Left lung (tissue), 10 donors: ENCODE data around the gene TMIGD3. TPM values are rescaled to one million over a fixed set of nuclear protein-coding genes. Genes with fewer than 3 reads are reported as not detected.

Experiments
- ATAC-seq: fragments of 200-7000 bp; cut with Tn5 transposase; one replicate; pipeline ENCODE4 v1.9.1; 2020; ENCODE audit warnings: moderate library complexity
- DNase-seq, 4 donors: peaks; one replicate each; pipeline ENCODE4 v3.0.0-alpha.2; 2013 to 2020
- H3K27ac ChIP-seq, 2 donors: fragments of 200-600 bp; sonication (generic) in 1 of 2; one replicate each; pipeline versions ENCODE4 v1.5.0 to v1.8.0; 2020 to 2021
- H3K27me3 ChIP-seq, 2 donors: fragments of 200-600 bp; sonication (generic) in 1 of 2; one replicate each; pipeline versions ENCODE4 v1.5.0 to v1.8.0; 2020 to 2021
- H3K36me3 ChIP-seq, 2 donors: fragments of 200-600 bp; sonication (generic) in 1 of 2; one replicate each; pipeline versions ENCODE4 v1.5.0 to v1.8.0; 2020 to 2021
- H3K4me1 ChIP-seq, 2 donors: fragments of 200-600 bp; one replicate each; pipeline ENCODE4 v1.8.0; 2021
- H3K4me3 ChIP-seq, 2 donors: fragments of 200-600 bp; sonication (generic) in 1 of 2; one replicate each; pipeline versions ENCODE4 v1.5.0 to v1.8.0; 2020 to 2021; ENCODE audit warnings: mild to moderate bottlenecking in 1 of 2
- H3K9me3 ChIP-seq, 2 donors: fragments of 200-600 bp; sonication (generic) in 1 of 2; one replicate each; pipeline versions ENCODE4 v1.5.0 to v1.8.0; 2020 to 2021
- intact Hi-C, 2 donors: fragments of 100-400 bp; cut with DNase I; formaldehyde crosslinking; loops; one replicate each; pipeline versions ENCODE4 v1.11.2 to v1.14.2; 2022
- polyA plus RNA-seq, 6 donors: library from polyadenylated mRNA; unstranded; fragments of 120-200 nt; gene quantifications; one replicate each; pipeline ENCODE4 v1.2.1, GENCODE V29; 2013; ENCODE audit not compliant: insufficient read length in 6 of 6
- total RNA-seq, 2 donors: library from RNA; stranded (reverse); fragmentation: NEBNext Ultra II Directional; extraction: Animal tissue kit (Norgen Biotek cat#: 25700); gene quantifications; one replicate each; pipeline ENCODE4 v1.2.1, GENCODE V29; 2021
- TF ChIP-seq, protein P1 (sequence below), 2 donors: fragments of 200-600 bp; sonication (generic) in 1 of 2; IDR thresholded peaks; one replicate each; pipeline versions ENCODE4 v1.5.0 to v1.8.0; 2021; ENCODE audit warnings: antibody characterized with exemption in 2 of 2
- donor health status: DM: no; HTN: yes; CAD: no.
- donor health status: DM: no; HTN: no; CAD: no.

The TMIGD3 gene
- total and polyA plus RNA-seq, 8 donors: 0.14 to 27.0 (median 0.65) TPM

DNA sequence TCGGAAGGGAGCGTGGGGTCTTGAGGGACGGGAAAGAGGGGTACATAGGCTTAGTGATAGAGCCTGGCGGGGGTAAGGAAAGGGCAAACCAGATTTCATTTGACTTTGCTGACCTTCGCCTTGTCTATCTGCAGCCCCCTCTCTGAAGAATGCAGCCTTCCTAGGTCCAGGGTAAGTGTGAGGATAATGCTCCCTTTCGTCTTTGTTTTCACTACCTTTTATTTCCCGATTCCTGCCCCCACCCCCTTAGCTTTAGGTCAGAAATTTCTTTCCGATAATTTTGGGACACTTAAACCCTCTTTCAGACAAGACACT, 53.8 kb downstream of the TMIGD3 start:
- no peaks in the 10 kb centered on the region for H3K9me3 ChIP-seq
- peaks cover 5 to 59% of the 10 kb centered on the region in 2 donors for H3K4me1 ChIP-seq
- intact Hi-C loops: no loop called here
- H3K4me3 ChIP-seq: peak overlapping the region; percentile 90 to 93
- TF ChIP-seq, protein P1, sequence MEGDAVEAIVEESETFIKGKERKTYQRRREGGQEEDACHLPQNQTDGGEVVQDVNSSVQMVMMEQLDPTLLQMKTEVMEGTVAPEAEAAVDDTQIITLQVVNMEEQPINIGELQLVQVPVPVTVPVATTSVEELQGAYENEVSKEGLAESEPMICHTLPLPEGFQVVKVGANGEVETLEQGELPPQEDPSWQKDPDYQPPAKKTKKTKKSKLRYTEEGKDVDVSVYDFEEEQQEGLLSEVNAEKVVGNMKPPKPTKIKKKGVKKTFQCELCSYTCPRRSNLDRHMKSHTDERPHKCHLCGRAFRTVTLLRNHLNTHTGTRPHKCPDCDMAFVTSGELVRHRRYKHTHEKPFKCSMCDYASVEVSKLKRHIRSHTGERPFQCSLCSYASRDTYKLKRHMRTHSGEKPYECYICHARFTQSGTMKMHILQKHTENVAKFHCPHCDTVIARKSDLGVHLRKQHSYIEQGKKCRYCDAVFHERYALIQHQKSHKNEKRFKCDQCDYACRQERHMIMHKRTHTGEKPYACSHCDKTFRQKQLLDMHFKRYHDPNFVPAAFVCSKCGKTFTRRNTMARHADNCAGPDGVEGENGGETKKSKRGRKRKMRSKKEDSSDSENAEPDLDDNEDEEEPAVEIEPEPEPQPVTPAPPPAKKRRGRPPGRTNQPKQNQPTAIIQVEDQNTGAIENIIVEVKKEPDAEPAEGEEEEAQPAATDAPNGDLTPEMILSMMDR (IDR thresholded peaks at IDR 0.05): no peak
- DNase-seq: no peak
- no peak for ATAC-seq
- peak overlapping the region; percentile 78 to 86 for H3K27ac ChIP-seq
- no peaks in the 10 kb centered on the region for H3K27me3 ChIP-seq
- H3K36me3 ChIP-seq: peaks cover 0 to 38% of the 10 kb centered on the region in 2 donors

DNA sequence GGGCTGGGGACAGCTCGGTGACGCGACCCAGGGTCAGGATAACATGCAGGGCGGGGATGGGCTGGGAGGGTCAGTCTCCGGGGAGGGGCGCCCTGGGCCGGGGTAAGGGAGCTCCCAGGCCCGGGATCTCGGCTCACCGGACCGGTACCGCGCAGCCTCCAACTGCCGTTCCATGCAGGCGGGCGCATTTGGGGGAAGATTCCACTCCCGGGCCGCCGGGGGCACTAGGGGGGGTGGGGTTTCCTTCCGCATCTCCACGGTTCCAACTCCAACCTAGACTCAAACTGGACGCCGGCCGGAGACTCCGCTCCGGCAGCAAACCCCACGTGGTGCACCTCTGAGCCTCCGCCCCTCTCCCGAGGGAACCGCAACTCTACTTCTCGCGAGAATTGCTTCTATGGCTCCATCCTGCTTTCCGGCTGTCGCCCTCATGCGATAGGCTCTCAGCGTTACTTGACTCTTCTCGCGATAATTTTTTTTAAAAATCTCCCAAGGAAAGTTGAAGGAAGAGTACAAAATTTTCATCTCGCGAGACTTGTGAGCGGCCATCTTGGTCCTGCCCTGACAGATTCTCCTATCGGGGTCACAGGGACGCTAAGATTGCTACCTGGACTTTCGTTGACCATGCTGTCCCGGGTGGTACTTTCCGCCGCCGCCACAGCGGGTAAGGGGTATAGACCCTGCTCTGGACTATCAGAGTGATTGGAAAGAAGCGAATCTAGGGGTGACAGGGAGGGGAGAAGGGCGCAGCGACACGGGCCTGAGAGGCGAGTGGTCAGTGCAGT, 54.3 kb downstream of the TMIGD3 start, which contains the start of the genes ATP5PB and WDR77:
TSS of gene ATP5PB (plus strand) at position 547 of the 785 bp plus-strand sequence. CDS start at position 625, 78 bp downstream.
TSS of gene WDR77 (minus strand) at position 339 of the 785 bp plus-strand sequence. CDS start at position 252, 87 bp downstream.
- peaks cover 0 to 38% of the 10 kb centered on the region in 2 donors for H3K36me3 ChIP-seq
- H3K4me1 ChIP-seq: peaks cover 5 to 59% of the 10 kb centered on the region in 2 donors
- intact Hi-C loops: no loop called here
- peak within 1 kb of the TSS; percentile 90 to 93 for H3K4me3 ChIP-seq
- peak; percentile 95 for ATAC-seq
- no peaks in the 10 kb centered on the region for H3K27me3 ChIP-seq
- H3K27ac ChIP-seq: peak within 1 kb of the TSS; percentile 78 to 86
- TF ChIP-seq, protein P1 (IDR thresholded peaks at IDR 0.05): no peak
- H3K9me3 ChIP-seq: no peaks in the 10 kb centered on the region
- DNase-seq: peak; percentile 93 to 99 (median 96)

DNA sequence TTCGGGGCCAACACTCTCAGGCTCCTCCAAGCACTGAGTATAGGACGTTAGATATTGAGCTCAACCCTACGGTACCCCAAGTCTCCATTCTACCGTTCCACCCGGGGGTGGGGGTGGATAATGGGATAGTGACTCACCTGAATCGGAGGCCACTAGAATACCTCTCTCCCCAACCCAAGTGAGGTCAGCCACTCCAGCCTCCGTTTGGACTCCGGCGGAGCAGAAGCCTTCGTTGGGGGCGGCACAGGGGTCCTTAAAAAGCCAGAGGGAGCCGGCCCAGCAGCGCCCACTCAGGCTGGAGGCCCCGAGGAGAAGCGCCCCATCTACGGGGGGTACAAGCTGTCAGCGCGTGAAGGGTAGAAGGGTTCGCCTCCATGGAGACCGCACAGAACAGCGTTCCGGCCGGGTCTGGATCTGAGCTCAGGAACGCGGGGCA, 54.9 kb downstream of the TMIGD3 start:
- H3K4me3 ChIP-seq: peak overlapping the region; percentile 90 to 93
- peaks cover 5 to 59% of the 10 kb centered on the region in 2 donors for H3K4me1 ChIP-seq
- DNase-seq (peak in 1 of 4 donors; percentile 37), ATAC-seq (peak; percentile 42)
- TF ChIP-seq, protein P1 (IDR thresholded peaks at IDR 0.05): no peak
- no peaks in the 10 kb centered on the region for H3K9me3 ChIP-seq
- peak overlapping the region in 1 of 2 donors; percentile 86 for H3K27ac ChIP-seq
- H3K27me3 ChIP-seq: no peaks in the 10 kb centered on the region
- H3K36me3 ChIP-seq: peaks cover 0 to 38% of the 10 kb centered on the region in 2 donors
- intact Hi-C loops: no loop called here

DNA sequence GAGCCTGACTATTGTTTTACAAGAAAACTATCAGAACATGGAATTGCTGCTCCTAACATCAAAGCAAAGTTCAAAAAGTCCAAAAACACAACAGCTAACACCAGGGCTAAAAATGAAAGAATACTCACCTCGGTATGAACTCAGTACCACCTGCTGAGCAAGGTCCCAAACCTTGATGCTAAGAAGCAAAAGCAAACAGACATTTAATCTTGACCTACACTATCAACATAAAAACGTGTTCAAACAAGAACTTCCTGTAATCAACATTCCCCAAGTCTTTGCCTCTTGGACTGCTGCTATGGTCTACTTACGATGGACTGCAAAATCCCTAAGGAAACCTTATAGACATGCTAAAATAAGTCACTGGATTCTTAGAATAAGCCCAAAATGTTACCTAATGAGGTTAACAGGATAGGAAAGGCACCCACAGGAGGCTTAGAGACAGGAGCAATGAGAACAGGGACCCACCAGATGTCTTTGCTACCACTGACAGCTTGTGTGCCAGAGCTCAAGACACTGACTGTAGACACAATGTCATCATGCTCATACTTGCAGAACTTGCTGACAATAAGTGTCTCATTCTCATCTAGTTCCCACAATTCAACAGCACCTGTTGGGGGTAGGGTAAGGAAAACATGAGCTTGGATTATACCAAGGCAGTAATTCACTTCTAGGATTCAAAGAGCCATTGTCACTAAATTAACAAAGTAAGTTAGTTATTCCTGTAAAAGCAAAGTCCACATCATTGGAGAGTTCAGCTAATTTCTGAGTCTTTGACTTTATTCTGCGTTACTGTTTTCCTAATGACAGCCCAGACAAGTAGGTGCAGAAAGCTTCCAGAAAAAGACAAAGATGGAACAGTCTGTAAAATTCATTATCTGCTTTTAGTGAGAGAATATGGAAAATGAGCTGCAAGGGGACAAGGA, 56.2 kb downstream of the TMIGD3 start:
- Histone ChIP-seq H3K4me3 (peak overlapping the region in 1 of 2 donors; percentile 90), H3K27ac (peak overlapping the region in 1 of 2 donors; percentile 86), H3K27me3 (no peaks in the 10 kb centered on the region), H3K36me3 (peaks cover 0 to 48% of the 10 kb centered on the region in 2 donors), H3K9me3 (no peaks in the 10 kb centered on the region), H3K4me1 (peaks cover 5 to 47% of the 10 kb centered on the region in 2 donors)
- ATAC-seq (peak; percentile 5), DNase-seq (no peak)
- intact Hi-C loops: no loop called here
- TF ChIP-seq, protein P1 (IDR thresholded peaks at IDR 0.05): no peak
